Caco-2 (cell line): ENCODE results near the gene RNU11. TPM values are rescaled to one million over a fixed set of nuclear protein-coding genes. Genes with fewer than 3 reads are reported as not detected.
"Not testable (repeated sequence)": the region's sequence is repeated elsewhere in the genome, so short reads cannot be mapped to it uniquely, and the experiment has no call there.

Experiments used
- BruUV-seq: library from RNA; stranded (reverse); fragments of 400-500 nt; replicated peaks from 2 replicates; lab custom pipeline; 2021; lab: Mats Ljungman, UMichigan
- CTCF ChIA-PET: fragments of 300-600 bp; sonication (Branson Sonifier 250); formaldehyde crosslinking; loops from one replicate; lab custom pipeline; 2022; ENCODE audit warnings: antibody characterized with exemption; lab: Charles Lee
- POLR2A ChIA-PET: fragments of 300-600 bp; sonication (Branson Sonifier 250); formaldehyde crosslinking; loops from one replicate; lab custom pipeline; 2022; ENCODE audit warnings: antibody characterized with exemption; lab: Charles Lee
- DNase-seq, 2 experiments: peaks; one replicate each; pipeline versions ENCODE4 v3.0.0 to v3.0.0-alpha.2; 2020 to 2022
- H3K27me3 ChIP-seq: replicated peaks from 2 replicates; pipeline ENCODE4 v1.6.0; 2011; ENCODE audit warnings: low read length; ENCODE audit not compliant: control insufficient read depth, insufficient read depth
- H3K36me3 ChIP-seq: 2 replicates; pipeline ENCODE4 v1.5.1; 2011; ENCODE audit warnings: low read length; ENCODE audit not compliant: control insufficient read depth, insufficient read depth
- H3K4me1 ChIP-seq: fragments of 250-450 bp; sonication (Bioruptor Pico); 2 replicates; pipeline ENCODE4 v1.5.1; 2020; ENCODE audit warnings: mild to moderate bottlenecking
- H3K4me3 ChIP-seq: 2 replicates; pipeline ENCODE4 v1.5.1; 2011; ENCODE audit warnings: low read depth, mild to moderate bottlenecking, control low read depth, low read length
- H3K9me3 ChIP-seq: fragments of 250-450 bp; sonication (Bioruptor Pico); 2 replicates; pipeline ENCODE4 v1.5.1; 2020; ENCODE audit warnings: mild to moderate bottlenecking, moderate library complexity
- H3K27ac Mint-ChIP-seq: one replicate; pipeline ENCODE4 v1.8.0; 2022; ENCODE audit warnings: mixed read lengths; ENCODE audit not compliant: unreplicated experiment
- H3K27me3 Mint-ChIP-seq: one replicate; pipeline ENCODE4 v1.8.0; 2022; ENCODE audit warnings: mixed read lengths; ENCODE audit not compliant: insufficient read depth, unreplicated experiment
- H3K36me3 Mint-ChIP-seq: one replicate; pipeline ENCODE4 v1.8.0; 2022; ENCODE audit warnings: mild to moderate bottlenecking, mixed read lengths; ENCODE audit not compliant: insufficient read depth, unreplicated experiment
- H3K4me1 Mint-ChIP-seq: one replicate; pipeline ENCODE4 v1.8.0; 2022; ENCODE audit warnings: low read depth, mixed read lengths; ENCODE audit not compliant: unreplicated experiment
- H3K4me3 Mint-ChIP-seq: one replicate; pipeline ENCODE4 v1.8.0; 2022; ENCODE audit warnings: mild to moderate bottlenecking, moderate library complexity, mixed read lengths; ENCODE audit not compliant: unreplicated experiment
- H3K9me3 Mint-ChIP-seq: one replicate; pipeline ENCODE4 v1.8.0; 2022; ENCODE audit warnings: mixed read lengths; ENCODE audit not compliant: unreplicated experiment
- intact Hi-C: fragments of 100-400 bp; cut with micrococcal nuclease; formaldehyde crosslinking; loops from one replicate; pipeline ENCODE4 v1.10.0; 2022; ENCODE audit not compliant: unreplicated experiment
- total RNA-seq: library from RNA; stranded (reverse); gene quantifications from 2 replicates; pipeline ENCODE4 v1.2.3, GENCODE V29; 2022
- TF ChIP-seq, protein P1 (sequence below), 2 experiments: fragments of 200-600 bp in 1 of 2; IDR thresholded peaks; 1 replicate in 1 of 2; 2 replicates in 1 of 2; pipeline versions ENCODE4 v1.5.1 to v1.8.0; 2011 to 2022; ENCODE audit warnings: antibody characterized with exemption in 1 of 2, control low read depth in 1 of 2, inconsistent platforms in 1 of 2, low read depth in 1 of 2, low read length in 1 of 2, mild to moderate bottlenecking in 1 of 2, moderate library complexity in 1 of 2; ENCODE audit not compliant: insufficient read depth in 1 of 2, severe bottlenecking in 1 of 2, unreplicated experiment in 1 of 2

RNU11 gene
- total RNA-seq, 1 experiment from 2014 or later, result not detected

- CTCF ChIA-PET, result no interaction called here
- no TSS peak for BruUV-seq
Measured at GRCh38 chr1:28684937-28685336, 36.5 kb downstream of the RNU11 start.

GRCh38 chr1:28691627-28692026 is 43.2 kb downstream of the RNU11 start:
- H3K9me3 Mint-ChIP-seq, H3K36me3 ChIP-seq, H3K4me1 ChIP-seq, H3K9me3 ChIP-seq, H3K4me1 Mint-ChIP-seq, BruUV-seq, H3K27ac Mint-ChIP-seq, POLR2A ChIA-PET, H3K4me3 Mint-ChIP-seq, H3K36me3 Mint-ChIP-seq, intact Hi-C loops, H3K4me3 ChIP-seq, CTCF ChIA-PET, H3K27me3 Mint-ChIP-seq, DNase-seq, H3K27me3 ChIP-seq: not testable (repeated sequence)

More at GRCh38 chr1:28684937-28685336, 36.5 kb downstream of the RNU11 start:
- Mint-ChIP-seq H3K27me3 (no peaks in the 10 kb centered on the region), H3K4me1 (peaks cover 7% of the 10 kb centered on the region), H3K9me3 (no peaks in the 10 kb centered on the region), H3K27ac (no peak overlapping the region), H3K4me3 (no peak overlapping the region), H3K36me3 (peaks cover 4% of the 10 kb centered on the region)
- TF ChIP-seq, protein P1, sequence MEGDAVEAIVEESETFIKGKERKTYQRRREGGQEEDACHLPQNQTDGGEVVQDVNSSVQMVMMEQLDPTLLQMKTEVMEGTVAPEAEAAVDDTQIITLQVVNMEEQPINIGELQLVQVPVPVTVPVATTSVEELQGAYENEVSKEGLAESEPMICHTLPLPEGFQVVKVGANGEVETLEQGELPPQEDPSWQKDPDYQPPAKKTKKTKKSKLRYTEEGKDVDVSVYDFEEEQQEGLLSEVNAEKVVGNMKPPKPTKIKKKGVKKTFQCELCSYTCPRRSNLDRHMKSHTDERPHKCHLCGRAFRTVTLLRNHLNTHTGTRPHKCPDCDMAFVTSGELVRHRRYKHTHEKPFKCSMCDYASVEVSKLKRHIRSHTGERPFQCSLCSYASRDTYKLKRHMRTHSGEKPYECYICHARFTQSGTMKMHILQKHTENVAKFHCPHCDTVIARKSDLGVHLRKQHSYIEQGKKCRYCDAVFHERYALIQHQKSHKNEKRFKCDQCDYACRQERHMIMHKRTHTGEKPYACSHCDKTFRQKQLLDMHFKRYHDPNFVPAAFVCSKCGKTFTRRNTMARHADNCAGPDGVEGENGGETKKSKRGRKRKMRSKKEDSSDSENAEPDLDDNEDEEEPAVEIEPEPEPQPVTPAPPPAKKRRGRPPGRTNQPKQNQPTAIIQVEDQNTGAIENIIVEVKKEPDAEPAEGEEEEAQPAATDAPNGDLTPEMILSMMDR (IDR thresholded peaks at IDR 0.05; ENCODE audit: insufficient read depth in 1 of 2, low read depth in 1 of 2, low read length in 1 of 2, severe bottlenecking in 1 of 2, unreplicated experiment in 1 of 2), result no peak
- Histone ChIP-seq H3K4me1 (no peaks in the 10 kb centered on the region), H3K36me3 (no peaks in the 10 kb centered on the region), H3K27me3 (no peaks in the 10 kb centered on the region), H3K4me3 (no peak overlapping the region), H3K9me3 (no peaks in the 10 kb centered on the region)
- intact Hi-C loops, result no loop called here
- POLR2A ChIA-PET, result no interaction called here
- DNase-seq, result no peak

Other genes with a start within 250 kb of the RNU11 start
- 52.1 and 54.0 TPM in 2 replicates for gene RCC1, start 142.6 kb upstream of the RNU11 start, total RNA-seq
- gene TRNAU1AP, start 95.5 kb upstream of the RNU11 start, total RNA-seq, result 23.1 and 25.1 TPM in 2 replicates
- gene RAB42, start 56.3 kb upstream of the RNU11 start, total RNA-seq, result 2.5 and 2.9 TPM in 2 replicates
- gene TAF12, start 5.5 kb upstream of the RNU11 start, total RNA-seq, result 9.7 and 11.3 TPM in 2 replicates
- gene GMEB1, start 20.2 kb downstream of the RNU11 start, total RNA-seq, result 4.3 and 5.2 TPM in 2 replicates
- gene YTHDF2, start 88.3 kb downstream of the RNU11 start, total RNA-seq, result 45.8 and 51.5 TPM in 2 replicates
- 0.07 and 0.12 TPM in 2 replicates for gene OPRD1, start 163.6 kb downstream of the RNU11 start, total RNA-seq